GM12875 (cell line): ENCODE data around the gene GFM1.
"Not testable (repeated sequence)": the region's sequence is repeated elsewhere in the genome, so short reads cannot be mapped to it uniquely, and the experiment has no call there.

Experiments used
- H3K4me3 ChIP-seq: one replicate; pipeline ENCODE4 v1.5.1; 2011; ENCODE audit warnings: low read depth, low read length, control low read depth
- CTCF ChIP-seq: IDR thresholded peaks from 2 replicates; pipeline ENCODE4 v1.5.1; 2011; ENCODE audit warnings: low read depth, mild to moderate bottlenecking, control low read depth, inconsistent platforms, low read length, moderate library complexity, borderline replicate concordance; ENCODE audit not compliant: insufficient read depth

Gene GFM1

GRCh38 chr3:158672215-158673176 is 28.2 kb downstream of the GFM1 start, which contains the start of gene LXN:
Gene LXN, minus strand, starts transcription at chr3:158672648. Its CDS starts 170 bp downstream, at chr3:158672478.
- peak within 1 kb of the TSS; percentile 74 for H3K4me3 ChIP-seq
- peak; percentile 63 for TF ChIP-seq CTCF

GRCh38 chr3:158678687-158679086 is 34.4 kb downstream of the GFM1 start:
- no peak overlapping the region for H3K4me3 ChIP-seq
- no peak for TF ChIP-seq CTCF

GRCh38 chr3:158679547-158680000 is 35.2 kb downstream of the GFM1 start:
- no peak for TF ChIP-seq CTCF
- H3K4me3 ChIP-seq = no peak overlapping the region

- TF ChIP-seq CTCF = no peak
- no peak overlapping the region for H3K4me3 ChIP-seq
These were observed 36.5 kb downstream of the GFM1 start for GRCh38 chr3:158680861-158681260.

GRCh38 chr3:158683230-158683962 is 39.1 kb downstream of the GFM1 start:
- TF ChIP-seq CTCF = no peak
- H3K4me3 ChIP-seq = no peak overlapping the region

- no peak for TF ChIP-seq CTCF
- H3K4me3 ChIP-seq = no peak overlapping the region
These were observed 40.8 kb downstream of the GFM1 start for GRCh38 chr3:158685159-158685558.

- H3K4me3 ChIP-seq = not testable (repeated sequence)
These were observed 49.6 kb downstream of the GFM1 start for GRCh38 chr3:158693866-158694456.
